Hematopoietic multipotent progenitor cell treated with erythropoietin and hydrocortisone succinate and interleukin-3 and kit ligand, for 4 days (in vitro differentiated cells): Measurements from ENCODE around the gene OMP.
A peak's percentile ranks its signal among the peaks of the same experiment; 100 is the strongest.

Experiments used
- DNase-seq: peaks from one replicate; pipeline ENCODE4 v3.0.0-alpha.2; 2015

The OMP gene

GRCh38 chr11:77143405-77144020 lies 40.9 kb downstream of the OMP start:
- no peak for DNase-seq

DNA sequence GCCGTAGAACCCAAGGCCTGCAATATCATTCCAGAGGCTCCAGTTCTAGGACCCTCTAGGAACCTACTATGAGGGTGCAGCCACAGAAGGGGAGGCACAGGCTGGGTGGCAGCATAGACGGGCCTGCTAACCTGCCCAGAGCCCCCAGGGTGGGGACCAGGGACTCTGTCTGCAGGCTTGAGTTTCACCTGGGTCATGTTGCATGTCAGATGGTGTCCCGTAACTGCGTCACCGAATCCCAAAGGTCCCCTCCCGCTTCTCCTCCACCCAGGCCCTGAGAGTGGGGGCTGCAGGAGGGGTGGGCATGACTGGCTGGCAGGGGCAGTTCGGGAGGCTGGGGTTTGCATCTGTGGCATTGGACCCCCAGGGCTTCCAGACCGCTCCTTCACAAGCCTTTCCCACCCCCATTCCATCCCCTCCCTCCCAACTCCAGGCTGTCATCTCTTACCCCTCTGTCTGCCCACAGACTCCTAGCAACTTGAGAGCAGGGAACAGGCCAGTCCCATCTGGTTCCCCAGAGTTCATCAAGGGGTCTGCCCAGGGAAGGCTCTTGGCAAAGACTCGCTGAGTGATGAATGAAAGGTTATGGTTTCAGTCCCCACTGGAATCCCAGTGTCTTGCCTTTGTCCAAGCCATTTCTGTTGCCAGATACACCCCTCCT lies 41.7 kb downstream of the OMP start:
- no peak for DNase-seq

DNA sequence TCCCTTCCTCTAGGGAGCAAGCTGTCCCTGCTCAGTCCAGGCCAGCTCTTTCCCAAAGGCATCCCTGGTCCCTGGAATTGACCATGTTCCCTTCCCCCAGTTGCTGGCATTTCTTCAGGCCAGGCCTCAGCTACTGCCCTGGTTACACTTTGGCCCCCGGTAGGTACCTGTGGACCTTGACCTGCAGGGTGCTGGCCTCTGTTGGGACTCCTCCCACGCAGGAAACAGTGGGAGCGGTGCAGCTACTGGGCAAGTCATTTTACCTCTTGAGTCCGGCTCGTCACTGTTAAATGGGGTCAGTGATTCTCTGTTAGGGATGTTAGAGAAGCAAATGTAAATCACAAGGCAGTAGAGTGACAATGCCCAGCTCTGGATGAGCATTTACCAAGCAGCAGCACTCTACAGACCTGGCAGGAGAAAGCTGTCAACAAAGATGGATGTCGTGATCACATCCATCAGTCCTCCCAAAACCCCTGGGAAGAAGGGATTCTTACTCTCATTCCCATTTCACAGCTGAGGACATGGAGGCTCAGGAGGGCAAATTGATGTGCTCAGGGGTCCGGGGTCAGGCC lies 42.3 kb downstream of the OMP start:
- no peak for DNase-seq

DNA sequence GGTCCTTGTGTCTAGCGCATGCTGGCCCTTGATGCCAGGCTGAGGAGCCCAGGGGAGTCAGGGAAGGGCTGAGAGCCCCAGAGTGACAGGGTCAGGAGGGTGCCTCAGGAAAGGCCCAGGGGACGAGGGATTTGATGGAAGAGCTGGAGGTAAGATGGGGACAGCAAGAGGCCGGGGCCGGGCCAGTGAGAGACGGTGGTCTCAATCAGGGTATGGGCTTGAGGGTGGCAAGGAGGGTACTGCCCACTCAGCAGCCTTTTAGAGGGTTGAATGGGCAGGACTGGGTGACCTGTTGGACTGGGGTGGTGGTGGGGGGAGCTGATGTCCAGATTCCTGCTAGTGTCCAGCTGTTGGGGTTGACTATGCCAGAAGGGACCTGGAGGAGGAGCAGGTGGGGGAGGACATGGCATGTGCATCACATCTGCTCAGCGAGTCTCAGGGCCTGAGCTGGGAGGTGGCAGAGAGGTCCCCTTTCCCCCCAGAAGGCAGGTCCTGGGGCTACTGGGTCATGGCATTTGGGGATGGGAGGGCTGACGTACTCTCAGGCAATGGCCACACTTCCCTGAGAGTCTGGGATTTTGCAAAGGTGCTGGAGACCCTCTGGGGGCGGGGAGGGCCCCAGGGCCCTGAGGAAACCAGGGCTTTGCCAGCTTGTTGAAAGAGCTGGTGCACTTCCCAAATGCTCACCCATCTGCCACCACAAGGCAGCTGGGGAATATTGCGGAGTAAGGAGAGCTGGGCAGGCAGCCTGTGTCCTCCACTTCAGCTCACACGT lies 43.8 kb downstream of the OMP start:
- DNase-seq, result no peak

DNA sequence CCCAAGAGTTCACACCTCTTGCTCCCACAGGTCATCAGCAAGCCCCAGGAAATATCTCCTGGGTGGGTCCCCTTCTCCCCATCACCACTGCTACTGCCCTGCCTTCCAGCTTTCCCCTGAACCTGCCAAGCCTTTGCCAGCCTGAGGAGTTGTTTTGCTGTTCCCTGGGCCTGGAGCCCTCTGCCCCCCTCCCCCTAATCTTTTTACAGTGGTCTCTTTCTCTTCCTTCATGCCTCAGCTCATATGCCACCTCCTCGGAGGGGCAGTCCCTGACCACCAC lies 44.3 kb downstream of the OMP start:
- DNase-seq, result no peak

DNA sequence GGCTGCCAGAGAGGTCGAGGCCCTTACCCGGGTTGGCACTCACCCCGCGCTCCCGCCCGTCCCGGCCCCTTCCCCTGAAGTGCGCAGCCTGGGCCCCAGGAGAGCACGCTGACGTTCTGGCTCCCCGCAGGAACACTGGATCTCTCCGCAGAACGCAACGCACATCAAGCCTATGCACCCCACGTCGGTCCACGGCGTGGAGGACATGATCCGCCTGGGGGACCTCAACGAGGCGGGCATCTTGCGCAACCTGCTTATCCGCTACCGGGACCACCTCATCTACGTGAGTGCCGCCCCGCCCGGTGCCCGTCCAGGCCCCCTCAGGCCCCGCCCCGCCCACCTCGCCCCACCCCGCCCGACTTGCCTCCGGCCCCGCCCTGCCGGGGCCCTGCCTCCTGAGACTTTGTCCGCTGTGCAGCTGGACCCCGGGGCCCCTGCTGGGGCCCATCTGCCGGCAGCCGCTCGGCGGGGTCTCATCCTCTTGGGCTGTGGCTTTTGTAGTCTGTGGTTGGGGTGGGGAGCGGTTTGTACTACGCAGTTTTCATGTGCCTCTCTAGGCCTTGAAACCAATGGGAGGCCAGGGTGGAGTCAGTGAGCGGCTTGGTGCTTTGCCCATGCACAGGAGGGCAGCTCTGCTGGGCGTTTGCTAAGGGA lies 45.2 kb downstream of the OMP start:
- DNase-seq, result peak; percentile 79

GRCh38 chr11:77148963-77149715 lies 46.5 kb downstream of the OMP start:
- DNase-seq, result no peak

DNA sequence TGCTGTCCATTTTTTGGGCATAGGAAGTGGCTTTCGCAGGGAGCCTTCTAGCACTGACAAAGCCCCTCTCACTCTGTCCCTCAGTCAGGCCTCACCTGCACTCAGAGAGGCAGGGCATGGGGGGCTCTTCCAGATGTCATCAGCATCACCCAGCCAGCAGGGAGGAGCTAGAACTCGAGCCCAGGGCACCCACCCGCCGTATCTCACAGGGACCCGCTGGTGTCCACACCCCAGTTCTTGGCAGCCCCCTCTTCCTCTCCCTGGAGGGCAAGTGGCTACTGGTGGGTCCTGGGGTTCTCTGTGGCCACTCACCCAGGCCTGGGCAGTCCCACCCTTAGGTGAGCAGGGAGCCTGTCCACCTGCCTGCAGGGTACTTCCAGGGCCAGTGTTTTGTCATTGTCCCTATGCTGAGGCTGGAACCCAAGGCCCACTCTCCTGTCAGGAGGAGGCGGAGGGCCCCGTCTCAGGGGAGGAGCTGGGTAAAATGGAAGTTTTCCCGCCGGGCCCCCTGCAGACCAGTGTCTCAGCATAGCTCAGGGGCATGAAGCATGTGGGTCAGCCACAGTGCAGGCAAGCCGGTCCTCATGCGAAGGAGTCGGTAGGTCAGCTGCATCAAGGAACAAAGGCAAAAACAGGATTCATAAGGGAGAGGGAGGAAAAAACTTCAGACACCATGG lies 47.2 kb downstream of the OMP start:
- DNase-seq, result no peak

GRCh38 chr11:77150836-77151235 lies 48.2 kb downstream of the OMP start:
- DNase-seq, result no peak

DNA sequence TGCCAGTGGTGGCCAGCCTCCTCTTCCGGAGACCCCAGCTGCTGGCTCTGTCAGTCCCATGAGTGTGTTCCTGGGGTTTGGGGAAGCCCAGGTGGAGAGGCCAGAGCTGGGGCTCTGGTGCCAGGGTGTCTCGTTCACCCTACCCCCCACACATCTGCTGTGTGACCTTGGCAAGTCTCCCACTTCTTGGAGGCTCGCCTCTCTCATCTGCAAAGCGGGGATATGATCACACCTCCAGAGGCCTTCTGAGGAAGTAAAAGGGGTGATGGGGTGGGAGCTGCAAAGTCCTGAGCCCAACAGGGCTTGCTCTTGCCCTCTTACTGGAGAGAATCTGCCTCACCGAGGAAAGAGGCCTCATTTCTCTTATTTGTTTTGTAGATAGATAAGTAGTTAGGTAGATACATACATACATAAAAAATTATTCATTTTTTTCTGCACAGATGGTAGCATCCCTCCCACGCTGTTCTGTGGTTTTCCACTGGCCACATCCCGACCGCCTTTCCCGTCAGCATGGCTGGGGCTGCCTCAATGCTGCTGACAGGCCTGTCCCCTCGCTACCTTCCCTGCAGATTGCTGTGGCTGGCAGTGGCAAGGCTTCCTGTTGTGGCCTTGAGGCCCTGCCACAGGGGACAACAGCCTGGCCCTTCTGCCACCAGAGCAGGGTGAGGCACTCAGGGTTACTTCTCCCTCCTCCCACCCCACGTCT lies 49.3 kb downstream of the OMP start:
- DNase-seq, result peak; percentile 80

DNA sequence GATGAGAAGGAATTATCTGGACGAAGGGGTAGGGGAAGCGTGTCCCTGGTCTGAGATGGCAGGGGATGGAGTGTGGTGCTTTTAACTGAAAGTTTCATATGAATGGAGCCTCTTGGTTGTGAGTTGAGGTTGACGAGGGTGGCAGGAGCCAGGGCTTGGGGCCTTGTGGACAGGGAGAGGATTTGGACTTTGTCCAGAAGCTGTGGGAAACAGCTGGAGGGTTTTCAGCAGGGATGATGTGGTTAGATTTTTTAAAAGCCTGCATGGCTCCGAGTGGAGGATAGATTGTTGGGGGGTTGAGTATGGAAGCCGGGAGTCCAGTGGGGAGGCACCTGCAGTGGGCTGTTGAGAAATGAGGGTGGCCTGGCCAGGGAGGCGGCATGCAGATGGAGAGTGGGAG lies 50.2 kb downstream of the OMP start:
- DNase-seq, result no peak
